ENCODE results near the gene CORO2B. TPM values are rescaled to one million over a fixed set of nuclear protein-coding genes. Genes with fewer than 3 reads are reported as not detected.

CORO2B gene
- total and polyA plus RNA-seq, 2 of the 13 experiments (the other 11 are each of a cell fraction or from before 2014, with no cell fraction given), result 0.35 to 0.63 TPM

DNA sequence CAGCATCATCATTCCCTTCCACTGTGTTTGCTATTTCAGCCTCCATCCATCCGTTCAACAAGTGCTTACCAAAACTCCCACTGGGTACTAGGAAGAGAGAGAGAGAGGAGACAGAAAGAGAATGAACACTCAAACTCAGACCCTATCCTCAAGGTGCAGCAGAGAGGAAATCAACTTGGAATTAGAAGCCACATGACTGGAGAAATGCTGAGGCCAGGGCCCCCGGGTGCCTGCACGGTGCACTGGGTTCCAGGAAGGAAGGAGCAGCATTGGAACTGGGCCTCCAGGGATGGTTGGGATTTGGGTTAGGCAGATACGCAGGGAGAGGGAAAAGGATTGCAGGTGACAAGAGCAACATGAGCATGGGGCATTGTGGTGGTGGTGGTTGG, 30.0 kb downstream of the CORO2B start:
- CTCF ChIA-PET (ENCODE audit: low intra/inter-chr PET ratio, low total read pairs), result no interaction called here
- Histone ChIP-seq H3K4me3 (replicated peaks in 1 of 3; ENCODE audit: insufficient read depth in 1 of 3, low read depth in 2 of 3, low read length in 3 of 3) (no peak overlapping the region), H3K79me2 (ENCODE audit: insufficient read depth, low read length) (no peaks in the 10 kb centered on the region), H4K20me1 (ENCODE audit: insufficient read depth, low read length) (no peaks in the 10 kb centered on the region), H2AFZ (ENCODE audit: low read length) (no peak overlapping the region), H3K4me1 (ENCODE audit: insufficient read depth, low read length) (no peaks in the 10 kb centered on the region), H3K9me3 (ENCODE audit: low read length) (no peaks in the 10 kb centered on the region), H3K36me3 (replicated peaks in 1 of 2; ENCODE audit: control insufficient read depth in 1 of 2, insufficient read depth in 2 of 2, low read length in 2 of 2) (no peaks in the 10 kb centered on the region), H3K27ac (ENCODE audit: extremely low read length, insufficient read depth, low read length) (no peak overlapping the region), H3K9ac (ENCODE audit: insufficient read depth, low read depth, low read length) (no peak overlapping the region), H3K4me2 (ENCODE audit: low read depth, low read length) (no peak overlapping the region), H3K27me3 (ENCODE audit: control insufficient read depth in 1 of 2, insufficient read depth in 2 of 2, low read length in 2 of 2) (peaks cover 0 to 2% of the 10 kb centered on the region in 2 experiments; a peak in 3 of 5 replicates)
- TF ChIP-seq CBX1 (IDR thresholded peaks at IDR 0.05; ENCODE audit: low read depth) (no peak), SIX1 (CRISPR knock-in tag; IDR thresholded peaks at IDR 0.05; ENCODE audit: borderline replicate concordance) (no peak), ZSCAN21 (CRISPR knock-in tag; IDR thresholded peaks at IDR 0.05; ENCODE audit: borderline replicate concordance) (no peak), ZNF572 (CRISPR knock-in tag; IDR thresholded peaks at IDR 0.05) (no peak), ZNF350 (CRISPR knock-in tag; IDR thresholded peaks at IDR 0.05; ENCODE audit: borderline replicate concordance, low read depth) (no peak), TBP (CRISPR knock-in tag; IDR thresholded peaks at IDR 0.05) (no peak), ZNF766 (CRISPR knock-in tag; IDR thresholded peaks at IDR 0.05; ENCODE audit: borderline replicate concordance) (no peak), ZNF850 (CRISPR knock-in tag; conservative IDR thresholded peaks at IDR 0.05) (no peak)
- TF ChIP-seq, protein P1, sequence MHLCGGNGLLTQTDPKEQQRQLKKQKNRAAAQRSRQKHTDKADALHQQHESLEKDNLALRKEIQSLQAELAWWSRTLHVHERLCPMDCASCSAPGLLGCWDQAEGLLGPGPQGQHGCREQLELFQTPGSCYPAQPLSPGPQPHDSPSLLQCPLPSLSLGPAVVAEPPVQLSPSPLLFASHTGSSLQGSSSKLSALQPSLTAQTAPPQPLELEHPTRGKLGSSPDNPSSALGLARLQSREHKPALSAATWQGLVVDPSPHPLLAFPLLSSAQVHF (CRISPR knock-in tag; IDR thresholded peaks at IDR 0.05), result no peak
- no peak for ATAC-seq
- WGBS (ENCODE audit: low lambda C conversion rate), result 59% methylated on average over 4 of the region's 4 CpGs
- FAIRE-seq, result no peak
- BruUV-seq (replicated peaks), result no TSS peak
- POLR2A ChIA-PET, result no interaction called here
- in situ Hi-C loops (cut with HindIII; ENCODE audit: extremely low pct_ligation_motif_present, low pct_unique_long_range_greater_than_20kb), result no loop called here
- DNase-seq (ENCODE audit: low spot score), result no peak
- intact Hi-C loops (cut with micrococcal nuclease; ENCODE audit: unreplicated experiment), result no loop called here

DNA sequence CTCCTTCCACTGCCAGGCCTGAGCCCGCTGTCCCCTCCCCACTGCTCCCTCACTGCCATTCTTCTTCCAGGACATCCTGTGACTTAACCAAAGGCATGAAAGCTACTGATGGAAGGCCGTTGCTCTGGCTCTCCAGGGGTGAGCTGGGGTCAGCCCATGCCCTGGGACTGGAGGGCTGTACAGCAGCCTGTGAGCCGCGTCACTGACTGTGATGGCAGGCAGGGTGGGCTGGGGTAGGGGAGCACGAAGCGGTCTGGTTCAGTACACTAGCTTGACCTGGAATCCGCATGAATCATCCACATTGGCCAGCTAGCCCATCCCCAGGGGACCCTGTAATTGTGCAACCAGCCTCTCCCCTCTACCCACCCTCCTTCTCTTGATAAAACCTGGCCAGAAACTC, 30.8 kb downstream of the CORO2B start:
- in situ Hi-C loops (cut with HindIII; ENCODE audit: extremely low pct_ligation_motif_present, low pct_unique_long_range_greater_than_20kb) (no loop called here), intact Hi-C loops (cut with micrococcal nuclease; ENCODE audit: unreplicated experiment) (no loop called here)
- no peak overlapping the region for H3K4me2 ChIP-seq (ENCODE audit: low read depth, low read length)
- BruUV-seq (replicated peaks), result no TSS peak
- CTCF ChIA-PET (ENCODE audit: low intra/inter-chr PET ratio, low total read pairs), result no interaction called here
- no peak for FAIRE-seq
- peaks cover 1 to 8% of the 10 kb centered on the region in 2 experiments; a peak in 3 of 5 replicates for H3K27me3 ChIP-seq (ENCODE audit: control insufficient read depth in 1 of 2, insufficient read depth in 2 of 2, low read length in 2 of 2)
- 43% methylated on average over 7 of the region's 7 CpGs for WGBS (ENCODE audit: low lambda C conversion rate)
- H4K20me1 ChIP-seq (ENCODE audit: insufficient read depth, low read length), result no peaks in the 10 kb centered on the region
- no peak for ATAC-seq
- no peaks in the 10 kb centered on the region for H3K79me2 ChIP-seq (ENCODE audit: insufficient read depth, low read length)
- H3K27ac ChIP-seq (ENCODE audit: extremely low read length, insufficient read depth, low read length), result no peak overlapping the region
- TF ChIP-seq ATM (IDR thresholded peaks at IDR 0.05; ENCODE audit: borderline replicate concordance) (no peak), ZNF598 (CRISPR knock-in tag; IDR thresholded peaks at IDR 0.05; ENCODE audit: borderline replicate concordance) (no peak), ZNF335 (CRISPR knock-in tag; IDR thresholded peaks at IDR 0.05) (no peak), MLLT10 (CRISPR knock-in tag; IDR thresholded peaks at IDR 0.05) (no peak), TRIM24 (CRISPR knock-in tag; IDR thresholded peaks at IDR 0.05) (no peak), GABPA (IDR thresholded peaks at IDR 0.05; ENCODE audit: low read depth, low read length) (no peak), GABPA (CRISPR knock-in tag; IDR thresholded peaks at IDR 0.05; ENCODE audit: low read depth) (no peak), SP2 (CRISPR knock-in tag; IDR thresholded peaks at IDR 0.05) (no peak), ZNF337 (CRISPR knock-in tag; IDR thresholded peaks at IDR 0.05; ENCODE audit: borderline replicate concordance, low read depth) (no peak)
- TF ChIP-seq, protein P2, sequence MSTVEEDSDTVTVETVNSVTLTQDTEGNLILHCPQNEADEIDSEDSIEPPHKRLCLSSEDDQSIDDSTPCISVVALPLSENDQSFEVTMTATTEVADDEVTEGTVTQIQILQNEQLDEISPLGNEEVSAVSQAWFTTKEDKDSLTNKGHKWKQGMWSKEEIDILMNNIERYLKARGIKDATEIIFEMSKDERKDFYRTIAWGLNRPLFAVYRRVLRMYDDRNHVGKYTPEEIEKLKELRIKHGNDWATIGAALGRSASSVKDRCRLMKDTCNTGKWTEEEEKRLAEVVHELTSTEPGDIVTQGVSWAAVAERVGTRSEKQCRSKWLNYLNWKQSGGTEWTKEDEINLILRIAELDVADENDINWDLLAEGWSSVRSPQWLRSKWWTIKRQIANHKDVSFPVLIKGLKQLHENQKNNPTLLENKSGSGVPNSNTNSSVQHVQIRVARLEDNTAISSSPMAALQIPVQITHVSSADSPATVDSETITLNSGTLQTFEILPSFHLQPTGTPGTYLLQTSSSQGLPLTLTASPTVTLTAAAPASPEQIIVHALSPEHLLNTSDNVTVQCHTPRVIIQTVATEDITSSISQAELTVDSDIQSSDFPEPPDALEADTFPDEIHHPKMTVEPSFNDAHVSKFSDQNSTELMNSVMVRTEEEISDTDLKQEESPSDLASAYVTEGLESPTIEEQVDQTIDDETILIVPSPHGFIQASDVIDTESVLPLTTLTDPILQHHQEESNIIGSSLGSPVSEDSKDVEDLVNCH (CRISPR knock-in tag; IDR thresholded peaks at IDR 0.05), result no peak
- no peak overlapping the region for H3K4me3 ChIP-seq (replicated peaks in 1 of 3; ENCODE audit: insufficient read depth in 1 of 3, low read depth in 2 of 3, low read length in 3 of 3)
- POLR2A ChIA-PET, result no interaction called here
- no peak overlapping the region for H3K9ac ChIP-seq (ENCODE audit: insufficient read depth, low read depth, low read length)
- DNase-seq (ENCODE audit: low spot score), result no peak
- no peaks in the 10 kb centered on the region for H3K36me3 ChIP-seq (replicated peaks in 1 of 2; ENCODE audit: control insufficient read depth in 1 of 2, insufficient read depth in 2 of 2, low read length in 2 of 2)
- no peak overlapping the region for H2AFZ ChIP-seq (ENCODE audit: low read length)
- no peaks in the 10 kb centered on the region for H3K9me3 ChIP-seq (ENCODE audit: low read length)
- H3K4me1 ChIP-seq (ENCODE audit: insufficient read depth, low read length), result no peaks in the 10 kb centered on the region

All from HepG2 (cell line).